ENCODE results near the gene SHMT2.

Gene SHMT2

DNA sequence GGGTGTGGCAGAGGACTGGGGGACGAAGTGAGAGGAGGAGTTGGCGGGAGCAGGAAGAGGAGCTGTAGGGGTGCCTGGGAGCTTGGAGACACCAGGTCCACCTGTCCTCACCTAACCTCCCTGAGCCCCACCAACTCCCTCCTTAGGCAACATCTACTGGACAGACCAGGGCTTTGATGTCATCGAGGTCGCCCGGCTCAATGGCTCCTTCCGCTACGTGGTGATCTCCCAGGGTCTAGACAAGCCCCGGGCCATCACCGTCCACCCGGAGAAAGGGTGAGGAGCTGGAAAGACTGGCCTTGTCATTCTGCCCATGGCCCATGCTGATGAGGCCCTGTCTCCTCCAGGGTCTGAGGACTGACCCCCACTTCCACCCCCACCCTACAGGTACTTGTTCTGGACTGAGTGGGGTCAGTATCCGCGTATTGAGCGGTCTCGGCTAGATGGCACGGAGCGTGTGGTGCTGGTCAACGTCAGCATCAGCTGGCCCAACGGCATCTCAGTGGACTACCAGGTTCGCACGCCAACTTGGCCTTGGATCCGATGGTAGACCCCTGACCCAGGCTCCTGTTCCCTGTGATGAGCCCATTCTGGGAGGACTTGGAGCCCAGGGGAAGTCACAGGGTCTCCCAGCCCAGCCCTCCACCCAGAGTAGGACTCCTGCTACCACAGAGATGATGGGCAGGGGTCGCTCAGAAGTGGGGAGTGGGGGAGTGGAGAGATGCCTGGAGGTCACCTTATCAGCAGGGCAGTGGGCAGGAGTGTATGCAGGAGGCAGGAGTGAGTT is 45.4 kb upstream of the SHMT2 start:
- no peak for DNase-seq (ENCODE audit: low spot score)
- in situ Hi-C loops (cut with MboI; ENCODE audit: low sequenced_read_pairs, unreplicated experiment): no loop called here
- TF ChIP-seq, protein P1, sequence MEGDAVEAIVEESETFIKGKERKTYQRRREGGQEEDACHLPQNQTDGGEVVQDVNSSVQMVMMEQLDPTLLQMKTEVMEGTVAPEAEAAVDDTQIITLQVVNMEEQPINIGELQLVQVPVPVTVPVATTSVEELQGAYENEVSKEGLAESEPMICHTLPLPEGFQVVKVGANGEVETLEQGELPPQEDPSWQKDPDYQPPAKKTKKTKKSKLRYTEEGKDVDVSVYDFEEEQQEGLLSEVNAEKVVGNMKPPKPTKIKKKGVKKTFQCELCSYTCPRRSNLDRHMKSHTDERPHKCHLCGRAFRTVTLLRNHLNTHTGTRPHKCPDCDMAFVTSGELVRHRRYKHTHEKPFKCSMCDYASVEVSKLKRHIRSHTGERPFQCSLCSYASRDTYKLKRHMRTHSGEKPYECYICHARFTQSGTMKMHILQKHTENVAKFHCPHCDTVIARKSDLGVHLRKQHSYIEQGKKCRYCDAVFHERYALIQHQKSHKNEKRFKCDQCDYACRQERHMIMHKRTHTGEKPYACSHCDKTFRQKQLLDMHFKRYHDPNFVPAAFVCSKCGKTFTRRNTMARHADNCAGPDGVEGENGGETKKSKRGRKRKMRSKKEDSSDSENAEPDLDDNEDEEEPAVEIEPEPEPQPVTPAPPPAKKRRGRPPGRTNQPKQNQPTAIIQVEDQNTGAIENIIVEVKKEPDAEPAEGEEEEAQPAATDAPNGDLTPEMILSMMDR (IDR thresholded peaks at IDR 0.05; ENCODE audit: borderline replicate concordance, control extremely low read depth, extremely low read depth, insufficient read depth, missing control alignments): no peak

GRCh38 chr12:57185403-57185802 is 44.1 kb upstream of the SHMT2 start:
- DNase-seq (ENCODE audit: low spot score): no peak
- TF ChIP-seq, protein P1 (IDR thresholded peaks at IDR 0.05; ENCODE audit: borderline replicate concordance, control extremely low read depth, extremely low read depth, insufficient read depth, missing control alignments): no peak
- in situ Hi-C loops (cut with MboI; ENCODE audit: low sequenced_read_pairs, unreplicated experiment): no loop called here

DNA sequence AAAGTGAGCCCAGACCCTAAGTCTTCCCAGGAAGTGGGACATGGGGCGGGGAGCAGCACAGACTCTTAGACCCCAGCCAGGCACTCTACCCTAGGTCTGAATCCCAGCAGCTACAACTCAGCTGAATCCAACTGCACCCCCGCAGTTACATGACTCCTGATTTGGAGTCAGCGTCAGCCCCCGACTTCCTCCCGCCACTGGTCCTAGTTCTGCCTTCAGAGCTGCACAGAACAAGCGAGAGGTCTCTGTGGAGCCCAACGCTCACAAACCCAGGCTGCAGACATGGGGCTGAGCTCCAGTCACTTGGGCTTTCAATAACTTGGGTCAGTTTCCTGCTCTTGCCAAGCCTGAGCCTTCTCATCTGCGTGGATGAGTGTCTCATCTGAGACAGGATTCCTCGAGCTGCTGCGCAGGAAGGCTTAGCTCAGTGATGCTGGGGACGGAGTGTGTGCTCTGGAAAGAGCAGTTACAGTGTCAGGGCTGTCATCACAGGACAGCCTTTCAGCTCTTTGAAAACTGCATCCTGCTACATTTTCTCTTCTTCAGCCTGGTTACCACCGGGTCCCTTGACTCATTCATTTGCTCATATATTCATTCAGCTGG is 43.5 kb upstream of the SHMT2 start:
- TF ChIP-seq, protein P1 (IDR thresholded peaks at IDR 0.05; ENCODE audit: borderline replicate concordance, control extremely low read depth, extremely low read depth, insufficient read depth, missing control alignments): no peak
- in situ Hi-C loops (cut with MboI; ENCODE audit: low sequenced_read_pairs, unreplicated experiment): no loop called here
- no peak for DNase-seq (ENCODE audit: low spot score)

- TF ChIP-seq, protein P1 (IDR thresholded peaks at IDR 0.05; ENCODE audit: borderline replicate concordance, control extremely low read depth, extremely low read depth, insufficient read depth, missing control alignments): no peak
- in situ Hi-C loops (cut with MboI; ENCODE audit: low sequenced_read_pairs, unreplicated experiment): no loop called here
These were observed 42.1 kb upstream of the SHMT2 start for GRCh38 chr12:57187222-57188089.

GRCh38 chr12:57188090-57188425 is 41.5 kb upstream of the SHMT2 start:
- TF ChIP-seq, protein P1 (IDR thresholded peaks at IDR 0.05; ENCODE audit: borderline replicate concordance, control extremely low read depth, extremely low read depth, insufficient read depth, missing control alignments): no peak
- in situ Hi-C loops (cut with MboI; ENCODE audit: low sequenced_read_pairs, unreplicated experiment): no loop called here
- DNase-seq (ENCODE audit: low spot score): no peak

More at GRCh38 chr12:57187222-57188089, 42.1 kb upstream of the SHMT2 start:
- no peak for DNase-seq (ENCODE audit: low spot score)

GRCh38 chr12:57190037-57190436 is 39.5 kb upstream of the SHMT2 start:
- TF ChIP-seq, protein P1 (IDR thresholded peaks at IDR 0.05; ENCODE audit: borderline replicate concordance, control extremely low read depth, extremely low read depth, insufficient read depth, missing control alignments): no peak
- DNase-seq (ENCODE audit: low spot score): no peak
- in situ Hi-C loops (cut with MboI; ENCODE audit: low sequenced_read_pairs, unreplicated experiment): no loop called here

Measured in GM13976 (cell line).